Activated T-cell treated with anti-CD3 and anti-CD28 coated beads for 1 hour (primary cell): ENCODE data around the gene NFS1.

ENCODE experiments used
- DNase-seq: peaks from one replicate; pipeline ENCODE4 v3.0.0-alpha.2; 2020; ENCODE audit warnings: low read depth

NFS1 gene

DNA sequence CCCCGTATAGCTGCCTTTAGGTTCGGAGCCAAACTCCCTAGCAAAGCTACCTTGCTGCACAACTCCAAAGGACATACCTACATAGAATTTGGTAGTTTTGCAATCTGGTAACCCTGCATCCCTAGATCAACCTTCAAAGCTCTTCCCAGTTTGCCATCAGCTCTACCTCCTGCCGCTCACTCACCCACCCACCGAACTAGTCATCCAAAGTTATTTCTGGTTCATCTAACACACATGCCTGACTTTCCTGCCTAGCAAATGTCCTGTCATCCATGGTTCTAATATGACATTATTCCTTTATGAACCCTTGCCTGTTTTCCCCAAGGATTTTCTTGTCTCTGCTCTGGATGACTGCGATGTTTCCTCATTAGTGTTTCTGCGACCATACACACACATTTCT lies 61.9 kb downstream of the NFS1 start:
- DNase-seq, result no peak

DNA sequence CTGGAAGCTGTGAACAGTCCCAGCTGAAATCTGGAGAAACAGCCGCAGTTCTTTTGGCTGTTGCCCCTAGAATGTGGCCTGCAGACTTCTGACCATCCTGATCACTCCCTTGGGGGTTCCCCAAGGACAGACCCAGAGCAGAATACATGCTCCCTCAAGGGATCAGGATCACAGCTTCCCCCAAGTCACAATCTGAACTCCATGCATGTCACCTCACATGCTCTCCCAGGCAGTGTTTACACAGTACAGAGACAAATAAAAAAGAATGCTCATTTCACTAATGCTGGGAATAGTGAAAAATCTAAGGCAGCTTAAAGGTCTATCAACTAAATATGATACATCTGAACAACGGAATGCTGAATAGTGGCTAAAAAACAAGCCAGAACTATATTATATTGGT lies 63.1 kb downstream of the NFS1 start:
- no peak for DNase-seq

DNA sequence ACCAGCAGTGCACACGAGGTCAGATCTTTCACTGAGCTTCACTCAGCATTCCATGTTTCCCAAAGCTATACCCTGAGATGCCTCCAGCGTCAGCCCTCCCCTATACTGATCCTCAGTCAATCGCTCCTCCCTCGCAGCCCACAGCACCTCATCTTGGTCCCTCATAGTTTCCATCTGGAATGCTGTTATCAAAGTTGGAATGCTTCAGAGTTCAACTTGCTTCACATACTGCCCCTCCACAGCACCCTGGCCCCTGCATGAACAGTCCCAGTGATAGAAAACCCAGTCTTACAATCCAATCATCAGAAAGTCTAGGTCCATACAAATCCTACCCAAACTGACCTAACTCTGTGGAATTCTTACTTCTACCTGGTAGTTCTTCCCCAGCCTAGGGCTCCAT lies 63.5 kb downstream of the NFS1 start:
- DNase-seq, result no peak

DNA sequence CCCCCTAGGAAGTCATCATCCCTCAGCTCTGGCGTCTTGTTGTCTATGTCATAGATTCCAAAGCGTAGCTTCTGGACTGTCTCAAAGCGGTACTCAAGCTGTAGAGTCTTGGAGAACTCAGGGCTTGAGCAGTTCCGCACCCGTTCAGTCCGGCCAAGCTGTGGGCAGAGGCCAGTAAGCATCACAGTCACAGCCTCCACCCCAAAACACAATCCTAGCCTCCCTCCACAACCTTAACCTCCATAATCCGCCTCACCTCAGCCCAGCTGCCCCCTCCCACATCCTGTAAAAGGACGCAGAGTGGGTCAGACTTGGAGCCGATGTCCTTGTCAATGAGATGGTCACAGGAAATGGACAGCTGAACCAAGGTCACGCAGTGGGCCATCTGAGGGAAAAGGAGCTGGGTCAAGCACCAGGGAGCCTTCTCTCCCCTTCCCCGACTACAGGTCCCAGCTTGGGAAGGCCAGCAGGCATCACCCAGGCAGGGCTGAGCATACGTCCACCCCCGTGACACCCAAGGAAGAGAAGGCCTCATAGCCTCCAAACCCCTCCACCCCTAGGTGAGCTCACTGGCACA lies 66.5 kb downstream of the NFS1 start:
- DNase-seq, result no peak

DNA sequence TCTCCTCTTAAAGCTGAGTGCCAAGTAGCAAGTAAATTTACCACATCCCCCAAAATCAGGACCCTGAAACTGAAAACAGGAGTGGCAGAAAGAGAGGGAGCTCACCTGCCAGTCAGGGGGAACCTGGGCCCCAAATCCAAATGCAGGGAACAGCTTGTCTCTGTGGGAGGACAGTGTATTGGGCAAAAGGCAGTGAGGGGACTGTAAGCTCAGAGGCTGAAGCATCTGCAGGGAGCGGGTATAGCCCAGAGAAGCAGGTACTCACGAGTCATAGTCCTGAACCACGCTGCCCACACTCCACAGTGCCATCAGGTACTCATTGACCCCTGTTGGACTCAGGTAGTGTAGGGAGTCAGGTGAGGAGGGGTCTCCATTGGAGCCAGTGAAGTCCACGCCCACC lies 68.5 kb downstream of the NFS1 start:
- DNase-seq, result no peak

DNA sequence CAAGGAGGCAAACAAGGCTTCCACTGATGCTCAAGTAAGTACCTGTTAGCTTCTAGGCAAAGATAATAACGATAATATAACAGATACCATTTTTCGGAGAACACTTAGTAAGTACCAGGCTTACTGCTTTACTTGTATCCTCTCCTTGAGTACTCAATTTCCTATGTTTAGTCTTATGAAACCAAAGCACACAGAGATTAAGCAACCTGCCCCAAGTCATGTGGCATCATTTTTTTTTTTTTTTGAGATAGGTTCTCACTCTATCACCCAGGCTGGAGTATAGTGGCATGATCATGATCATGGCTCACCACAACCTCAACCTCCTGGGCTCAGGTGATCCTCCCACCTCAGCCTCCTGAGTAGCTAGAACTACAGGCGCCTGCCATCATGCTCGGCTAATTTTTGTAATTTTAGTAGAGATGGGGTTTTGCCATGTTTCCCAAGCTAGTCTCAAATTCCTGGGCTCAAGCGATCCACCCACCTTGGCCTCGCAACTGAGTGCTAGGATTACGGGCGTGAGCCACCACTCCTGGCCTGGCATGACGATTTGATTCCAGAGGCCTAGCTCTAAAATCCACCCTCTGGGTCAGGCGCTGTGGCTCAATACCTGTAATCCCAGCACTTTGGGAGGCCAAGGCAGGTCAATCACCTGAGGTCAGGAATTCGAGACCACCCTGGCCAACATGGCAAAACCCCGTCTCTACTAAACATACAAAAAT lies 69.6 kb downstream of the NFS1 start:
- DNase-seq, result no peak

DNA sequence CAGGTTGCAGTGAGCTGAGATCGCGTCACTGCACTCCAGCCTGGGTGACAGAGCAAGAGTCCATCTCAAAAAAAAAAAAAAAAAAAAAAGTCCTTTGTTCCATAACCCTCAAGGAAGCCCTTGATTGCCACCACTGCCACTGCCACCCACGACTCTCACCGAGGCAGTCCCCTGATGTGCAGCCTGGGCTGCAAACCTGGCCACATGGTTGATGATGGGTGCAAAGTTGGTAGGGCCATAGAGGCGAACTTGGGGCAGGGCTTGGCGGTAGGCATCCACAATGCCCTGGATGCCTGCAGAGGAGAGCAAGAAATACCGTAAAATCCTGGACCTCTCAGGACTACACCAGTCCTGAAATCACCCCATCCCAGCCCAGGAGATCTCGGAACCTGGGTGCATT lies 72.0 kb downstream of the NFS1 start:
- DNase-seq, result no peak

DNA sequence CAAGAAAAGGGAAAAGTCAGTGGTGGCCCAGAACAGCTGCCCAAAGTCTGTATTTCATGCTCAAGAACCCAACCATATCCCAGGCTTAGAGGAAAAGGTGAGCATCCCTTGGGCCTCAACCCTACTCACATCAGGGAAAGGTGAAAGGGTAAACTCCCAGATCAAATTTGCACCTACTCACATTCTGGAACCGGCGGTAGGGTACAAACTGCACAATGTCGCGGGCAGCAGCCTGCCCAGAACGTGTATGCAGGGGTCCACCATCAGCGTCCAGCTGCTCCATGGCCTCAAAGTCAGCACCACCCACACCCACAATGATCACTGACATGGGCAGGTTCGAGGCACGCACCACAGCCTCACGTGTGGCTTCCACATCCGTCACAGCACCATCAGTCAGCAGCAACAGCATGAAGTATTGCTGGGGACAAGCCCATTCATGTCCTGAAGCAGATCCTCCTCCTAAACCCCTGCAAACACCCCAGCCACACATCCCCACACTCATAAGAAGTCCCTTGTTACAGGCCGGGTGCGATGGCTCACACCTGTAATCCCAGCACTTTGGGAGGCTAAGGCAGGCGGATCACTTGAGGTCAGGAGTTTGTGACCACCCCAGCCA lies 72.7 kb downstream of the NFS1 start:
- DNase-seq, result no peak

DNA sequence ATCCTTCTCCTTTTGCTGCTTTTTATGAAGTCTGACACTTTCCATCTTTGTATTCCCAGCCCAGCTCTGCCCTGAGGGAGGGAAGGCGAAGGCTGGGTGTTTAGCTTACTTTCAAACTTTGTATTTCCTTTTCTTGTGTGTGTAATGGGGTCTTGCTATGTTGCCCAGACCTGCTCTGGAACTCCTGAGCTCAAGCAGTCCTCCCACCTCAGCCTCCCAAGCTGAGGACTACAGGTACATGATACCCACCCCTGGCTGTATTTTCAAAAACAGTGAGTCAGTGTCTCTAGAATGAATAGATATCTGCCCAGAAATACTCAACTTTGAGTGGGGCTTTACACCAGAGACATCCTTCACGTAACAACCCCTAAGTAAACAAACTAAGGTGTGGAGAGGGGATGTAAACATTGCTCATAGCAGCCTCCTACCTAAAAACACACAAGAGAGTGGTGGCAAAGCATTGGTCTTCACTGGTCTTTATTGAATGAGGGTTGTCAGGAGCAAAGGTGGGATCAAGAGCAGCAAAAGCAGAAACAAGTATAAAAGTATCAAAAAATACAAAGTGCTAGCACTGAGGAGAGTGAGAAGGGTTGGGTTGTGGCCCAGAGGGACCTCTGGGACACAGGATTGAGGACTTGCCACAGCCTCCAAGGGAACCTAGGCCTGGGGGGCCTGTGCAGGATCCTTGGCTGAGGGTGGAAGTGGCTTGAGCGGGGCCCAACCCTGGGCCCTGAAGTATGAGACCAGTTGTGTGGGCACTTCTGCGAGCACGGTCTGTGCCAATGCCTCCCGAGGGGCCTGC lies 73.4 kb downstream of the NFS1 start:
- no peak for DNase-seq

DNA sequence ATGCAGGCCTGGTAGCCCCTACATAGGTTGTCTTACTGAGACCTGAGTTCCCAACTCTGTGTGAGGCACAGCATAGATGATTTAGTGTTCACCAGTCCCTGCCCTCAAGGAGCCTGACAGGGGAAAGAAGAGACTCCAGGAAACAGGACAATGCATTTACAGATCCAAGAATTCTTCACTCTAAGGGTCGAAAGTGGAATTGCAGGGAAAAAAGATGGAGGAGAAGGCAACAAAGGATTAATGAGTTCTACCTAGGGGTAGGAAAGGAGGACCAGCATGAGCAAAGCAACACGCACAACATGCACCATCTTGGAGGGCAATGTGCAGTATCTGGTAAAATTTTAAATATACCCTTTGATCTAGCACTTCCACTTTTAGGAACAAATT lies 77.6 kb downstream of the NFS1 start:
- DNase-seq, result no peak

DNA sequence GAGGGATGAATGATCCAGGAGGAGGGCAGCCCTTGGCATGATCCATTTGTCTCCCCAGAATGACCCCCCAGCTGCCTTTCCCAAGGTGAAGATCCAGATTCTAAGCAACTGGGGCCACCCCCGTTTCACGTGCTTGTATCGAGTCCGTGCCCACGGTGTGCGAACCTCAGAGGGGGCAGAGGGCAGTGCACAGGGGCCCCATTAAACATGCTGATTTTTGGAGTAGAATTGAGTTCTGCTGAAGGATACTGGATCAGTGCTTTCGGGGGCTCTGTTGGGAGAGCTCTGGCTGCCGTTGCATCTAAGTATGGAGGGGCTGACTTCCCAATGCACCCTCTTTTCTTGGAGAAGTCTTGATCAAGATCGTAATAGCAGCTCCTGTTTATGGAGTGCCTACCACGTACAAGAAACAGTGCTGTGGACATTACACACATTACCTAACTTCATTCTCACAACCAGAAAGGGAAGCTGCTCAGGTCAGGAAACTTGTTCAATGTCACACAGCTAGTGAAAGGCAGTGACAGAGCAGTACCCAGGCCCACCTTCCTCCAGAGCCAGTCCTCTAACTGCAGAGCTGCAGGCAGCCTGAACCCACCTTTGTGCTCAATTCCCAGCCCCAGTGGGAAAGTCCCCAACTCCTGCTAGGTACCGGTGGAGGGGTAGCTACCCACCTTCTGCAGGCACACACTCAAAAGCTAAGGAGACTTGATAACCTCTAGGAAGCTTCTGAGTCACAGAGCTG lies 78.2 kb downstream of the NFS1 start:
- DNase-seq, result no peak

DNA sequence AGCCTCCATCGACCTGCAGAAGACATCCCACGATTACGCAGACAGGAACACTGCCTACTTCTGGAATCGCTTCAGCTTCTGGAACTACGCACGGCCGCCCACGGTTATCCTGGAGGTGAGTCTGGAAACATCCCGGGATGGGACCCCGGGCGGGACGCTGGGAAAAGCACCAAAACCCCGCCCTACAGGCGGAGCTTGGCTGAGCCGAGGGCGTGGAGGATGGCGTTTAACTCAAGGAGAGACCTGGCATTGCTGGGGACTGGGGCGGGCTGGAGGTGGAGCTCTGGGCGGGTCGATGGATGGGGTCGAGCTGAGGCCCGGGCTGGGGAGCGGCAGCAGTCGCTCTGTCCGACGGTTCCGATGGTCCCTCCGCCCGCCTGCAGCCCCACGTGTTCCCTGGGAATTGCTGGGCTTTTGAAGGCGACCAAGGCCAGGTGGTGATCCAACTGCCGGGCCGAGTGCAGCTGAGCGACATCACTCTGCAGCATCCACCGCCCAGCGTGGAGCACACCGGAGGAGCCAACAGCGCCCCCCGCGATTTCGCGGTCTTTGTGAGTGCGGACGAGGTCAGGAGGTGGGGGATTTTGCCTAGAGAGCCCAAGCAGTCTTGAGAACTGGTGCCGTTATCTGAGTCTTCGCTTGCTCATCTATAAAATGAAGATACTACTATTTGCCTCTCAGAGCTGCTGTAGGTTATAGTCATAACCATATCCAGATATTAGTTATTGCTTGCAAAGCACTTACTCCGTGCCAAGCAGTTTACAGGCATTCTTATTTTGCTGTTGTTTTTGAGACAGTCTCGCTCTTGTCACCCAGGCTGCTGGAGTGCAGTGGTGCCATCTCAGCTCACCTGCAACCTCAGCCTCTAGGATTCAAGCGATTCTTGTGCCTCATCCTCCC lies 79.7 kb downstream of the NFS1 start:
- peak; percentile 63 for DNase-seq

DNA sequence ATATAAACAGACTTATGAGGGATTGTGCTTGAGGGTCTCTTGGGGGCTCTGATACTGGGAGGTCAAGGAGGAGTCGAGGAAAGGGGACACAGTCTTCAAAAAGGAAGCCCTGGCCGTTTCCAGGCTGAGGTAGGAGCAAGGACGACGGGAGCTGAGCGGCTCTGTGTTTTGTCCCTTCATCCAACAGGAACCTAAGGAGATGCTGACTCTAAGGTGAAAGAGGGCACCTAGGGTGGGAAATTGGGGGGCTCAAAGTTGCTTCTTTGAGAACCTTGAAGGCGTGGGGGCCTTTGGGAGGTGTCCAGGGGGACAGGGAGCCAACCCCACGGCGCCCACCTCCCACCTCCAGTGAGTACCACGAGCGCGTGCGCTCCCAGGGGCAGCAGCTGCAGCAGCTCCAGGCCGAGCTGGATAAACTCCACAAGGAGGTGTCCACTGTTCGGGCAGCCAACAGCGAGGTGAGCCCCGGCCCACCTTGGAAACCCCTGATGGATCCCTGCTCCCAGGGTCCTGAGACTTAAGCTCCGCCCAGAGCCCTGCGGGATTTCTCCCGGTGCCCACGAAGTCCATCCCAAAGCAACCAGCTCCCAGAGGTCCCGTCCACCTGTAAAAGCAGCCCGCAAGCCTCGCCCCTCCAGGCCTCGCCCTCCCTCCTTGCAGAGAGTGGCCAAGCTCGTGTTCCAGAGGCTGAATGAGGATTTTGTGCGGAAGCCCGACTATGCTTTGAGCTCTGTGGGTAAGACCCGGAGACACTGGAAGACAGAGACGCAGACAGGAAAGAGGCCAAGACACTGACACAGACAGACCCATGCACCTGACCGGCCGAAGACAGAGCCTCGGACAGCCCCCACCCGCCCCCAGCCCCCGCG lies 80.7 kb downstream of the NFS1 start:
- DNase-seq, result no peak
